AG09319 (cell line): ENCODE results near the gene PAXX.

Experiments used
- DNase-seq: peaks from one replicate; pipeline ENCODE4 v3.0.0-alpha.2; 2010; ENCODE audit warnings: low read depth; ENCODE audit errors: extremely low read depth
- CTCF ChIP-seq: IDR thresholded peaks from 2 replicates; pipeline ENCODE4 v1.5.1; 2011; ENCODE audit warnings: low read depth, mild to moderate bottlenecking, inconsistent platforms, low read length, moderate library complexity

Gene PAXX

GRCh38 chr9:136960938-136961275, 31.3 kb upstream of the PAXX start:
- no peak for DNase-seq
- TF ChIP-seq CTCF = no peak

GRCh38 chr9:136961279-136962065, 30.8 kb upstream of the PAXX start:
- no peak for TF ChIP-seq CTCF
- no peak for DNase-seq

- TF ChIP-seq CTCF = no peak
- DNase-seq = no peak
Measured at GRCh38 chr9:136962163-136962562, 30.1 kb upstream of the PAXX start.

GRCh38 chr9:136962701-136963248, 29.4 kb upstream of the PAXX start:
- TF ChIP-seq CTCF = no peak
- DNase-seq = no peak

- DNase-seq = no peak
- TF ChIP-seq CTCF = no peak
Measured at GRCh38 chr9:136963341-136963740, 28.9 kb upstream of the PAXX start.

- TF ChIP-seq CTCF = no peak
- no peak for DNase-seq
Measured at GRCh38 chr9:136963751-136964150, 28.5 kb upstream of the PAXX start.

GRCh38 chr9:136964171-136964689, 28.0 kb upstream of the PAXX start:
- no peak for DNase-seq

More at GRCh38 chr9:136964171-136964689, 28.0 kb upstream of the PAXX start:
- TF ChIP-seq CTCF = no peak
